K562 (cell line): Measurements from ENCODE around the gene BIRC7. TPM values are rescaled to one million over a fixed set of nuclear protein-coding genes. Genes with fewer than 3 reads are reported as not detected.
A peak's percentile ranks its signal among the peaks of the same experiment; 100 is the strongest.

Experiments used
- AFF1 ChIP-seq, 2 experiments: fragments of 450-650 bp; IDR thresholded peaks; 2 replicates each; pipeline ENCODE4 v1.6.1; 2018; ENCODE audit warnings: mild to moderate bottlenecking in 2 of 2, low read depth in 1 of 2; ENCODE audit not compliant: partially characterized antibody in 2 of 2
- DIDO1 ChIP-seq: fragments of 450-650 bp; IDR thresholded peaks from 2 replicates; pipeline ENCODE4 v1.6.1; 2016; ENCODE audit warnings: low read depth, missing biosample characterization, missing genetic modification characterization
- HES1 ChIP-seq: fragments of 450-650 bp; IDR thresholded peaks from 2 replicates; pipeline ENCODE4 v1.6.1; 2016; ENCODE audit warnings: low read depth, mild to moderate bottlenecking, moderate library complexity
- IFI16 ChIP-seq: fragments of 250-450 bp; sonication (Bioruptor Pico); IDR thresholded peaks from 2 replicates; pipeline ENCODE4 v2.1.2; 2022; ENCODE audit warnings: mild to moderate bottlenecking, inconsistent platforms
- KDM4B ChIP-seq, 2 experiments: fragments of 450-650 bp in 1 of 2; sonication (generic) in 1 of 2; IDR thresholded peaks; 2 replicates each; pipeline ENCODE4 v1.6.1; 2016 to 2017; ENCODE audit warnings: borderline replicate concordance in 2 of 2, antibody characterized with exemption in 1 of 2, low read depth in 1 of 2, mild to moderate bottlenecking in 1 of 2
- KLF16 ChIP-seq: IDR thresholded peaks from 2 replicates; pipeline ENCODE4 v1.6.1; 2016; ENCODE audit warnings: antibody characterized with exemption
- LARP7 ChIP-seq: fragments of 450-650 bp; IDR thresholded peaks from 2 replicates; pipeline ENCODE4 v1.6.1; 2016
- MBD1 ChIP-seq: fragments of 250-450 bp; sonication (Bioruptor Pico); IDR thresholded peaks from 2 replicates; pipeline ENCODE4 v1.8.0; 2022; ENCODE audit warnings: inconsistent platforms
- NFATC3 ChIP-seq: fragments of 450-650 bp; IDR thresholded peaks from 2 replicates; pipeline ENCODE4 v1.6.1; 2017; ENCODE audit warnings: mild to moderate bottlenecking
- PCBP2 ChIP-seq: fragments of 200-400 bp; formaldehyde crosslinking; IDR thresholded peaks from 2 replicates; pipeline ENCODE4 v1.6.1; 2018; ENCODE audit warnings: low read length, low read depth, mild to moderate bottlenecking, moderate library complexity; ENCODE audit not compliant: poor library complexity, severe bottlenecking
- RB1 ChIP-seq: fragments of 450-650 bp; IDR thresholded peaks from 2 replicates; pipeline ENCODE4 v1.6.1; 2017; ENCODE audit warnings: low read depth, mild to moderate bottlenecking
- RFX7 ChIP-seq: fragments of 250-450 bp; sonication (Bioruptor Pico); IDR thresholded peaks from 2 replicates; pipeline ENCODE4 v1.5.1; 2021; ENCODE audit warnings: mild to moderate bottlenecking
- STAT6 ChIP-seq: sonication (generic); formaldehyde crosslinking; IDR thresholded peaks from 2 replicates; pipeline ENCODE4 v1.8.1; 2023; ENCODE audit warnings: mild to moderate bottlenecking, missing genetic modification reagents
- XRCC3 ChIP-seq: fragments of 450-650 bp; IDR thresholded peaks from 2 replicates; pipeline ENCODE4 v1.6.1; 2017; ENCODE audit warnings: mild to moderate bottlenecking, moderate library complexity
- ZNF395 ChIP-seq: fragments of 200-800 bp; sonication (Bioruptor generic); IDR thresholded peaks from 2 replicates; pipeline ENCODE4 v1.6.1; 2017; ENCODE audit warnings: missing genetic modification characterization, missing compliant biosample characterization
- polyA plus RNA-seq, 8 experiments: library from polyadenylated mRNA; depleted of rRNA in 4 of 8; stranded (reverse) in 5 of 8; unstranded in 3 of 8; fragments of >200 nt; fragmentation: Nextera tagmentation in 2 of 8; fragmentation: Illumina TruSeq in 1 of 8; extraction: Ambion mirVana in 2 of 8; extraction: Trizol in 1 of 8; gene quantifications; 2 replicates each; pipeline versions ENCODE4 v1.2.1 to v1.2.3, GENCODE V29; 2011 to 2014; ENCODE audit warnings: inconsistent platforms in 1 of 8, missing spikeins in 1 of 8
- total RNA-seq, 7 experiments: library from RNA; depleted of rRNA in 6 of 7; stranded (reverse); fragments of >200 nt in 6 of 7; fragmentation: Illumina TruSeq in 2 of 7; extraction: Trizol in 2 of 7; gene quantifications; 2 replicates each; pipeline versions ENCODE4 v1.2.1 to v1.2.3, GENCODE V29; 2011 to 2021; ENCODE audit warnings: low replicate concordance in 1 of 7

BIRC7 gene
- total and polyA plus RNA-seq, 9 of the 15 experiments (the other 6 are each of a cell fraction or from before 2014, with no cell fraction given), result 0.14 to 0.19 (median 0.16) TPM; not detected in 5

GRCh38 chr20:63264000-63264399, 28.3 kb downstream of the BIRC7 start (continued):
- no peak for TF ChIP-seq HES1
- no peak for TF ChIP-seq RFX7 (CRISPR knock-in tag)
- TF ChIP-seq STAT6 (CRISPR knock-in tag), result no peak
- no peak for TF ChIP-seq RB1
- TF ChIP-seq KLF16, result no peak
- peak; percentile 29; the same call in 1 of the 2 replicates for TF ChIP-seq DIDO1 (tag)
- TF ChIP-seq AFF1 (IDR thresholded peaks at IDR 0.05; ENCODE audit: low read depth in 1 of 2, partially characterized antibody in 2 of 2), result no peak
- TF ChIP-seq PCBP2, result no peak
- no peak for TF ChIP-seq MBD1 (CRISPR knock-in tag)
- no peak for TF ChIP-seq LARP7
- TF ChIP-seq XRCC3, result no peak
- TF ChIP-seq NFATC3, result no peak
- peak; percentile 82 for TF ChIP-seq IFI16
- TF ChIP-seq ZNF395 (CRISPR knock-in tag), result peak; percentile 89
- TF ChIP-seq KDM4B (IDR thresholded peaks at IDR 0.05; ENCODE audit: borderline replicate concordance in 2 of 2, low read depth in 1 of 2), result no peak
